DMS153 treated with DMSO at 0.1 percent for 48 hours (cell line): ENCODE results near the gene VIL1.

Source experiments
- DNase-seq: peaks from one replicate; lab custom pipeline; 2025; ENCODE audit not compliant: unreplicated experiment; lab: John Stamatoyannopoulos, UW

VIL1 gene

DNA sequence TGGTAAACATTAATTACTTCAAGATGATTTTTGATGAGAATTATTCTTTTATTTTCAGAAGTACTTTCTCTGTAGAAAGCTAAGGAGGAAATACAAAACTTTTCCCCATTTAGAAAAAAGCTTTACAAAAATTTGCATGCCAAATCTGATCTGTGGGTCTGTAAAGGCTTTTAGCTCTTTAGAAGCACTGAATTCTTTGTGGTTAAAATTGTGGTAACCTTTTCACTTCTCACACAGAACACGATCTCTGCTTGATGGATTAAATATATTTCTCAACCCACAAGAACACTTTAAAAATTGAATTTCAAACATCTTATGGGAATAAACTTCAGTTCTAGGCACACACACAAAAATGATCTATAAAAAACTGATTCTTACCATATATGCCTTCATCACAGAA is 63.7 kb downstream of the VIL1 start:
- DNase-seq = no peak

DNA sequence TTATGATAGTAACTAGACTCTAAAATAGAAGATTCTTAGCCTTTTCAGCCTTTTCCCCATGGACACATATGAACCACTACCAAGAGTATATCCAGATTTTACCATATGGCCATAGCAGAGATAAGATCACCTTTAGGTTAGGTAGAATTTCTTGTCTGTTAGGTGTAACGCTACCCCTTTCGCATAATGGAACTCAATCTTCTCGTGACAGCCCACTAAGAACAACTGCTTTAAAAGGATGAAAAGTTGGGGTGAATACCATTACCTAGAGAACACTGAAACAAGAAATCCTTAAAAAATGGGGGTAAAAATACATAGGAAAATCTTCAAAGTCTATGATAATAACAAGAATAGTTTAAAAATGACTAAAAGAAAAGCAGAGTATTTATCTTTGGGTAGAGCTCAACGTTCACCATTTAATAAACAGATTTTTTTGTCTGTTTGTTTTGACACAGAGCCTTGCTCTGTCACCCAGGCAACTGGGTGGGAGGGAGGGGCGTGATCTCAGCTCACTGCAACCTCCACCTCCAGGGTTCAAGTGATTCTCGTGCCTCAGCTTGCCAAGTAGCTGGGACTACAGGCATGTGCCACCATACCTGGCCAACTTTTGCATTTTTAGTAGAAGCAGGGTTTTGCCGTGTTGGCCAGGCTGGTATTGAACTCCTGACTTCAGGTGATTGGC is 67.2 kb downstream of the VIL1 start:
- DNase-seq = no peak

DNA sequence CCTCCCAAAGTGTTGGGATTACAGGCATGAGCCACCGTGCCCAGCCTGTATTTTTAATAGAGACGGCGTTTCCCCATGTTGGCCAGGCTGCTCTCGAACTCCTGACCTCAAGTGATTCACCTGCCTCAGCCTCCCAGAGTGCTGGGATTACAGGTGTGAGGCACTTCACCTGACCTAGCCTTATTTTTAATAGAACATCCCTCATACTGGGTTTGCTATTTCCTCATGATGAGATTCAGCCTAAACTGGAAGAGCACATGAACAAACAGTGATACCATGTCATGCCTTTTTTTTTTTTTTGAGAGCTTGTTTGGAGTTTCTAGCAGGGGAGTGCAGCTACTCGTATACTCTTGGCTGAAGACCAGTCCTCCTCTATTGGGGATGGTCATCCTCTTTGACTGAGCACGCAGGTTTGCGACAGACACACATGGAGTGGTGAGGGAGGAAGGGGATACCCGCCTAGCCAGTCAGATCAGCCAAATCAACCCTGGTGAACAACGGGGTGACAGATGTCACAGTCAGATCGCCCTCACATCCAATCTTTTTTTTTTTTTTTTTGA is 81.7 kb downstream of the VIL1 start:
- DNase-seq = no peak

DNA sequence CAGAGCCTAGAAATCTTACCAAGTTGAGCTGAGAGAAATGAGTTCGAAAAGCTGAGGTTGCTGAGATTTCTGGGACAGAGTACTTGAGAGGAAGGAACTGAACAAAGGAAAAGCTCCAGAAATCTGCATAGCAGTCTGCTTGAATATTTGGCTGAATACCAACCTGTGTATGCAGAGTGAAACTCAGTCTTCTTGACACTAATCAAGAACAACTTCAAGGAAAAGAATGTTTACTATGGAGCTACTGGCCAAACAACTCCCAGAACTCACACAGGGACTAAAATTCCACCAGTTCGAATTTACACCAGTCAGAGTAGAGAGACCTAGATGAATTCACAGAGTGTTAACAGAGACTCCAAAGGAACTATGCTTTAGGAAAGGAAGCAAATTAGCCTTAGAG is 82.7 kb downstream of the VIL1 start:
- no peak for DNase-seq
